PFSK-1 (cell line): Measurements from ENCODE around the gene SLC6A16.

Source experiments
- FOXP2 ChIP-seq: optimal IDR thresholded peaks from 2 replicates; pipeline ENCODE3; 2011; ENCODE audit warnings: borderline replicate concordance, control low read depth, inconsistent platforms; ENCODE audit not compliant: insufficient read depth; ENCODE audit errors: extremely low read length, extremely low read depth
- POLR2AphosphoS5 ChIP-seq: IDR thresholded peaks from 2 replicates; pipeline ENCODE4 v1.6.1; 2012; ENCODE audit warnings: low read depth, mild to moderate bottlenecking, control low read depth, low read length, moderate library complexity
- REST ChIP-seq, 2 experiments: IDR thresholded peaks; 2 replicates each; pipeline versions ENCODE4 v1.6.1 to v1.8.0; 2011 to 2012; ENCODE audit warnings: low read depth in 2 of 2, low read length in 2 of 2, control low read depth in 1 of 2, inconsistent platforms in 1 of 2, mild to moderate bottlenecking in 1 of 2, moderate library complexity in 1 of 2; ENCODE audit not compliant: insufficient read depth in 1 of 2
- SIN3A ChIP-seq: IDR thresholded peaks from 2 replicates; pipeline ENCODE4 v1.6.1; 2012; ENCODE audit warnings: mild to moderate bottlenecking, low read length, moderate library complexity, borderline replicate concordance; ENCODE audit not compliant: insufficient read depth
- TAF1 ChIP-seq: IDR thresholded peaks from 2 replicates; pipeline ENCODE4 v1.6.1; 2012; ENCODE audit warnings: low read length, control low read depth, borderline replicate concordance; ENCODE audit not compliant: insufficient read depth

The SLC6A16 gene

GRCh38 chr19:49333418-49333805 is 8.4 kb upstream of the SLC6A16 start:
- no peak for TF ChIP-seq SIN3A
- TF ChIP-seq POLR2AphosphoS5: no peak

GRCh38 chr19:49331616-49332055 is 6.6 kb upstream of the SLC6A16 start:
- TF ChIP-seq TAF1 (no peak), SIN3A (no peak), FOXP2 (no peak), POLR2AphosphoS5 (no peak), REST (IDR thresholded peaks at IDR 0.05; ENCODE audit: insufficient read depth in 1 of 2, low read depth in 2 of 2, low read length in 2 of 2) (no peak)

- TF ChIP-seq POLR2AphosphoS5: no peak
- TF ChIP-seq TAF1: no peak
- no peak for TF ChIP-seq SIN3A
- no peak for TF ChIP-seq FOXP2
- TF ChIP-seq REST (IDR thresholded peaks at IDR 0.05; ENCODE audit: insufficient read depth in 1 of 2, low read depth in 2 of 2, low read length in 2 of 2): no peak
Observed at GRCh38 chr19:49328741-49329140, 3.8 kb upstream of the SLC6A16 start.

GRCh38 chr19:49327878-49328544 is 3.0 kb upstream of the SLC6A16 start:
- TF ChIP-seq FOXP2 (no peak), SIN3A (no peak), POLR2AphosphoS5 (no peak), REST (IDR thresholded peaks at IDR 0.05; ENCODE audit: insufficient read depth in 1 of 2, low read depth in 2 of 2, low read length in 2 of 2) (no peak), TAF1 (no peak)

GRCh38 chr19:49326165-49326704 is 1.2 kb upstream of the SLC6A16 start:
- TF ChIP-seq SIN3A (no peak), FOXP2 (no peak), POLR2AphosphoS5 (no peak), TAF1 (no peak), REST (IDR thresholded peaks at IDR 0.05; ENCODE audit: insufficient read depth in 1 of 2, low read depth in 2 of 2, low read length in 2 of 2) (no peak)
